ENCODE results near the gene INPP4B.

INPP4B gene

GRCh38 chr4:142572071-142572470 lies 274.0 kb downstream of the INPP4B start:
- Histone ChIP-seq H3K4me3 (no peak overlapping the region), H3K27ac (no peak overlapping the region)
- no peak for TF ChIP-seq CTCF (IDR thresholded peaks at IDR 0.05)
- no peak for DNase-seq (ENCODE audit: low spot score)

- Histone ChIP-seq H3K4me3 (peak overlapping the region; percentile 18), H3K27ac (peak overlapping the region; percentile 20 to 51)
- DNase-seq (ENCODE audit: low spot score), result no peak
- no peak for TF ChIP-seq CTCF (IDR thresholded peaks at IDR 0.05)
These were observed 278.3 kb downstream of the INPP4B start for GRCh38 chr4:142567620-142568451.

- DNase-seq (ENCODE audit: low spot score), result no peak
- no peak overlapping the region for H3K4me3 ChIP-seq
- no peak for TF ChIP-seq CTCF (IDR thresholded peaks at IDR 0.05)
- peak overlapping the region; percentile 51 to 59 for H3K27ac ChIP-seq
These were observed 278.9 kb downstream of the INPP4B start for GRCh38 chr4:142567199-142567598.

GRCh38 chr4:142566777-142567176 lies 279.3 kb downstream of the INPP4B start:
- Histone ChIP-seq H3K27ac (peak overlapping the region in 1 of 2 donors; percentile 59), H3K4me3 (no peak overlapping the region)
- no peak for DNase-seq (ENCODE audit: low spot score)
- no peak for TF ChIP-seq CTCF (IDR thresholded peaks at IDR 0.05)

GRCh38 chr4:142566243-142566642 lies 279.9 kb downstream of the INPP4B start:
- TF ChIP-seq CTCF (IDR thresholded peaks at IDR 0.05), result no peak
- peak overlapping the region; percentile 26 for H3K4me3 ChIP-seq
- DNase-seq (ENCODE audit: low spot score), result no peak
- H3K27ac ChIP-seq, result peak overlapping the region in 1 of 2 donors; percentile 9

- peak overlapping the region; percentile 26 for H3K4me3 ChIP-seq
- peak overlapping the region in 1 of 2 donors; percentile 9 for H3K27ac ChIP-seq
- DNase-seq (ENCODE audit: low spot score), result no peak
- TF ChIP-seq CTCF (IDR thresholded peaks at IDR 0.05), result no peak
These were observed 280.3 kb downstream of the INPP4B start for GRCh38 chr4:142565771-142566170.

- Histone ChIP-seq H3K4me3 (no peak overlapping the region), H3K27ac (no peak overlapping the region)
- no peak for TF ChIP-seq CTCF (IDR thresholded peaks at IDR 0.05)
- no peak for DNase-seq (ENCODE audit: low spot score)
These were observed 282.3 kb downstream of the INPP4B start for GRCh38 chr4:142563682-142564291.

All from coronary artery (tissue), 2 donors.